ENCODE measurements around the gene TMTC2. TPM values are rescaled to one million over a fixed set of nuclear protein-coding genes. Genes with fewer than 3 reads are reported as not detected.

TMTC2 gene
- total RNA-seq, 1 donor from 2014 or later = 37.9 TPM

DNA sequence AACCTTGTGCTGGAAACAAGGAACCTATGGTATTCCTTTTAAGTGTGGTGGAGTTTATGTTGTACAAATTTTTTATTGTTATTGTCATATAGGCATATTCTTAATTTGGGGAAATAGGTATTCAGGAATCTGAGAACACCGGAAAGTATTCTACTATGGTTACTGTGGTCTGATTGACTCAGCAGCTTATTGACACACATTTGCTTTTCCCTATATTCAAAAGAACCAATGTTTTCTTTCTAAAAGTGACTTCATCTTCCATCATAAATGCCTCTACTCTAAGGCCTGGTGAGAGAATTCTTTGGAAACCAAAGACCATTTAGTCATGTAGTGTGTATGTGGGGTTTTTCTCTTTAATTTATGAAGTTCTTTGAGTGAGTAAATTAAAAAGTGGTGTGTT, 474.8 kb downstream of the TMTC2 start:
- Histone ChIP-seq H3K27me3 (no peaks in the 10 kb centered on the region), H3K9me3 (no peaks in the 10 kb centered on the region), H3K27ac (no peak overlapping the region), H3K4me1 (no peaks in the 10 kb centered on the region), H3K36me3 (no peaks in the 10 kb centered on the region), H3K4me3 (no peak overlapping the region)
- TF ChIP-seq, protein P1, sequence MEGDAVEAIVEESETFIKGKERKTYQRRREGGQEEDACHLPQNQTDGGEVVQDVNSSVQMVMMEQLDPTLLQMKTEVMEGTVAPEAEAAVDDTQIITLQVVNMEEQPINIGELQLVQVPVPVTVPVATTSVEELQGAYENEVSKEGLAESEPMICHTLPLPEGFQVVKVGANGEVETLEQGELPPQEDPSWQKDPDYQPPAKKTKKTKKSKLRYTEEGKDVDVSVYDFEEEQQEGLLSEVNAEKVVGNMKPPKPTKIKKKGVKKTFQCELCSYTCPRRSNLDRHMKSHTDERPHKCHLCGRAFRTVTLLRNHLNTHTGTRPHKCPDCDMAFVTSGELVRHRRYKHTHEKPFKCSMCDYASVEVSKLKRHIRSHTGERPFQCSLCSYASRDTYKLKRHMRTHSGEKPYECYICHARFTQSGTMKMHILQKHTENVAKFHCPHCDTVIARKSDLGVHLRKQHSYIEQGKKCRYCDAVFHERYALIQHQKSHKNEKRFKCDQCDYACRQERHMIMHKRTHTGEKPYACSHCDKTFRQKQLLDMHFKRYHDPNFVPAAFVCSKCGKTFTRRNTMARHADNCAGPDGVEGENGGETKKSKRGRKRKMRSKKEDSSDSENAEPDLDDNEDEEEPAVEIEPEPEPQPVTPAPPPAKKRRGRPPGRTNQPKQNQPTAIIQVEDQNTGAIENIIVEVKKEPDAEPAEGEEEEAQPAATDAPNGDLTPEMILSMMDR (IDR thresholded peaks at IDR 0.05) = no peak
- intact Hi-C loops (cut with DNase I) = no loop called here
- ATAC-seq (no peak), DNase-seq (no peak)

DNA sequence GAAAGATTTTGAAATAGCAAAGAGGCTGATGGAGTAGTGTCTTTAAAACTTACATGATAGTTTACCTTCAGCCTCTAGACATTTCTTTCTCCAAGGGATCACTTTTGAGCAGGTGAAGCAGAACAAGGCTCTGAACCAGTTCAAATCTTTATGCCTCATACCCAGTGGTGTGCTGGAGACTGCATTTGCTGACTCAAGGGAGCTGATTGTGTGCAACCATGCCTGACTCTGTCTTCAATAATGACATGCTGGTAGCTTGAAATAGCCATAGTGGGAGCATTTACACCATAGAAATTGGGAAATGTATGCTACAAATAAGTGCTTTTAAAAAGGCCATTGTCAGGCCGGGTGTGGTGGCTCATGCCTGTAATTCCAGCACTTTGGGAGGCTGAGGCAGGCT, 482.0 kb downstream of the TMTC2 start:
- H3K4me3 ChIP-seq = no peak overlapping the region
- no peaks in the 10 kb centered on the region for H3K9me3 ChIP-seq
- no peaks in the 10 kb centered on the region for H3K4me1 ChIP-seq
- H3K36me3 ChIP-seq = no peaks in the 10 kb centered on the region
- no peak for ATAC-seq
- H3K27me3 ChIP-seq = no peaks in the 10 kb centered on the region
- H3K27ac ChIP-seq = no peak overlapping the region
- TF ChIP-seq, protein P1 (IDR thresholded peaks at IDR 0.05) = no peak
- intact Hi-C loops (cut with DNase I) = no loop called here
- DNase-seq = no peak

DNA sequence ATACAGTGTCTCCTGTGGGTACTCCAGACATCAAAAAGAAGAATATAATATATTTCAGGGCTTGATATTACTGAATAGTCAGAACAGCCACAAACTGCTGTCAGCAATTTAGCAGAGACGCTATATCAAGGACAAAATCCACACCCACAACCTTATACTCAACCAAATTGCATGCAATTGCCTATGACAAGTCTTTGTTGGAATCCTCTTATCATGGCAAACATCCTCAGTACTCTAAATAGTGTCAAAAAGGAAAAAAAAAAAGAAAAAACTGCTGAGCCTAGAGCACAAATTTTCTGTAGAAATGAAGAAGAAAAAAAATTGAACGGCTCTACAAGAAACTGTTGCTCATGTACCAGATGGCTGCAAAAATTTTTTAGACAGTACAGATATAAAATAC, 485.7 kb downstream of the TMTC2 start:
- H3K9me3 ChIP-seq = no peaks in the 10 kb centered on the region
- intact Hi-C loops (cut with DNase I) = no loop called here
- H3K27me3 ChIP-seq = no peaks in the 10 kb centered on the region
- H3K27ac ChIP-seq = no peak overlapping the region
- ATAC-seq (no peak), DNase-seq (no peak)
- H3K36me3 ChIP-seq = no peaks in the 10 kb centered on the region
- H3K4me3 ChIP-seq = no peak overlapping the region
- H3K4me1 ChIP-seq = no peaks in the 10 kb centered on the region
- TF ChIP-seq, protein P1 (IDR thresholded peaks at IDR 0.05) = no peak

DNA sequence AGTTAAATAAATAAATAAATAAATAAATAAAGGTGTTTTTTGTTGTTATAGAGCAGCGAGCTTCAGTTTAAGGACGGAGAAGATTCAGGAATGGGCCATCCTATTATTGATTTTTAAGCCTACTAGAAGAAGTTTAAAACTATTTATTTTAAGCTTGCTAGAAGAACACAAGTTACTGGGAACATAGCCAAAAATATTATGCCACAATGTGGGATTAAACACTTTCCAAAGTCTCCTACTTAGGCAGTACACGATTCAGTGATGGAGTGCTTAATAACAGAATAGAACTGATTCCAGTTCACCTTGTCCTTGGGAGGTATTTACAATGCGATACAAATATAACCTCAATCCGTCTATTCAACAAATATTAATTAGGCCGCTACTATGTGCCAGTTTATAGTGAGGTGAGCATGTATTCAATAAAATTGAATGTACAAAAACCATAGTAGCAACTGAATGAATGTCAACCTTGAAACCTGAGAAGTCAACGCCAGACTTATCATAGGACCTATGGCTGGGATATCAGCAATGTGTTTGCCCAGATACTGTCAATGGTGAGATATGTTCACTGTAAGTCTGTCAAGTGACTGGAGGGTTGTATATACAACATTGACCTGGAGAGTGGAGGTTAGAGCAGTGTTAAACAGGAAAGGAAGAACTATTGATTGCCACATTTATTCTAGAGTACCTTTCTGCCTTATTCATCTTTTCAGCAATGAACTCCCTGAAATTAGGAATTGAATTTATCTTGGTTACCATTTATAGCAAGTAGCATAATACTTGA, 486.4 kb downstream of the TMTC2 start:
- Histone ChIP-seq H3K27ac (no peak overlapping the region), H3K4me3 (no peak overlapping the region), H3K9me3 (no peaks in the 10 kb centered on the region), H3K36me3 (no peaks in the 10 kb centered on the region), H3K27me3 (no peaks in the 10 kb centered on the region), H3K4me1 (no peaks in the 10 kb centered on the region)
- TF ChIP-seq, protein P1 (IDR thresholded peaks at IDR 0.05) = no peak
- intact Hi-C loops (cut with DNase I) = no loop called here
- no peak for ATAC-seq
- no peak for DNase-seq

GRCh38 chr12:83179999-83180398, 493.3 kb downstream of the TMTC2 start:
- TF ChIP-seq, protein P1 (IDR thresholded peaks at IDR 0.05) = no peak
- DNase-seq (no peak), ATAC-seq (no peak)
- Histone ChIP-seq H3K27ac (no peak overlapping the region), H3K4me3 (no peak overlapping the region), H3K9me3 (no peaks in the 10 kb centered on the region), H3K36me3 (no peaks in the 10 kb centered on the region), H3K27me3 (no peaks in the 10 kb centered on the region), H3K4me1 (no peaks in the 10 kb centered on the region)
- intact Hi-C loops (cut with DNase I) = no loop called here

Data from upper lobe of right lung (tissue), 1 donor.